GM12865 (cell line): ENCODE data around the gene SCG3.

Experiments
- DNase-seq: peaks from one replicate; pipeline ENCODE4 v3.0.0; 2010; ENCODE audit warnings: low read depth
- H3K4me3 ChIP-seq: 2 replicates; pipeline ENCODE4 v1.5.1; 2011; ENCODE audit warnings: mild to moderate bottlenecking, low read depth, low read length, control low read depth
- TF ChIP-seq, protein P1 (sequence below): IDR thresholded peaks from 2 replicates; pipeline ENCODE4 v1.5.1; 2011; ENCODE audit warnings: low read length, control low read depth, low read depth, inconsistent platforms; ENCODE audit not compliant: insufficient read depth; ENCODE audit errors: missing control alignments

SCG3 gene

DNA sequence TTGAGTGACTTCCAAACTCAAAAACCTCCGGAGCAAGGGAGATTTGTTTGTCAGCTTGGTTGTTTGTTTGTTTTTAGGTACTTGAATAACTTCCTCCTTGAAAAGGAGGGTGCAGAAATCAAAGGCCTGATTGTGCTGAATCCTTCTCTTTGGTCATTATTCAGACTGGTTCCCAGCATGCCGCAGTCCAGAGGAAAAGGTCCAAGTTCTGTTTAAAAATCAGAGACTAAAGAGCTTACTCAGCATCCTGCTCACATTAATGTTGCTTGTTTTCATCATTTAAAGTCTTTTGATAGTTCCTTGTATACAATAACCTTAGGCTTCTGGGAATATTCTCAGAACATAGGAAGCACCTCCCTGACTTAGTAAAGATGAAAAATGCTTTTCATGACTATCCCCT lies 982 bp upstream of the SCG3 start:
- DNase-seq = no peak
- TF ChIP-seq, protein P1, sequence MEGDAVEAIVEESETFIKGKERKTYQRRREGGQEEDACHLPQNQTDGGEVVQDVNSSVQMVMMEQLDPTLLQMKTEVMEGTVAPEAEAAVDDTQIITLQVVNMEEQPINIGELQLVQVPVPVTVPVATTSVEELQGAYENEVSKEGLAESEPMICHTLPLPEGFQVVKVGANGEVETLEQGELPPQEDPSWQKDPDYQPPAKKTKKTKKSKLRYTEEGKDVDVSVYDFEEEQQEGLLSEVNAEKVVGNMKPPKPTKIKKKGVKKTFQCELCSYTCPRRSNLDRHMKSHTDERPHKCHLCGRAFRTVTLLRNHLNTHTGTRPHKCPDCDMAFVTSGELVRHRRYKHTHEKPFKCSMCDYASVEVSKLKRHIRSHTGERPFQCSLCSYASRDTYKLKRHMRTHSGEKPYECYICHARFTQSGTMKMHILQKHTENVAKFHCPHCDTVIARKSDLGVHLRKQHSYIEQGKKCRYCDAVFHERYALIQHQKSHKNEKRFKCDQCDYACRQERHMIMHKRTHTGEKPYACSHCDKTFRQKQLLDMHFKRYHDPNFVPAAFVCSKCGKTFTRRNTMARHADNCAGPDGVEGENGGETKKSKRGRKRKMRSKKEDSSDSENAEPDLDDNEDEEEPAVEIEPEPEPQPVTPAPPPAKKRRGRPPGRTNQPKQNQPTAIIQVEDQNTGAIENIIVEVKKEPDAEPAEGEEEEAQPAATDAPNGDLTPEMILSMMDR = no peak
- no peak overlapping the region for H3K4me3 ChIP-seq

DNA sequence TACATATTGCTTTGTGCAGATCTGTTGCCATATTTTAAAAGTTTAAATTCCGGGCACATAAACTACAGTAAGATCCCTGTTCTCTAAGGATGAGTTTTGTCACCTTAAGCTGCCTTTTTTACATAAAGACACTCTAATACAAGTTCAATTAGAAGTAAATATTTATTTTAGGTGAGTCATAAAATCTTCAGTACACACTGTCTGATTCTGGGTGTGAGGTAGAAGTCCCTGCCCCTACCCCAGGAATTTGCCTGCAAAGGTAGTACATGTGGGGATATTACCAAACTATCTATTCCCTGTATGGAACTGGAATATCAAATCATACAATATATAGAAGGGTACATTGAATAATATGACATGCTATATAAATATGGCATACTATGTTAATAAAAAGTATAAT lies 6.3 kb downstream of the SCG3 start:
- TF ChIP-seq, protein P1 = no peak
- no peak overlapping the region for H3K4me3 ChIP-seq

DNA sequence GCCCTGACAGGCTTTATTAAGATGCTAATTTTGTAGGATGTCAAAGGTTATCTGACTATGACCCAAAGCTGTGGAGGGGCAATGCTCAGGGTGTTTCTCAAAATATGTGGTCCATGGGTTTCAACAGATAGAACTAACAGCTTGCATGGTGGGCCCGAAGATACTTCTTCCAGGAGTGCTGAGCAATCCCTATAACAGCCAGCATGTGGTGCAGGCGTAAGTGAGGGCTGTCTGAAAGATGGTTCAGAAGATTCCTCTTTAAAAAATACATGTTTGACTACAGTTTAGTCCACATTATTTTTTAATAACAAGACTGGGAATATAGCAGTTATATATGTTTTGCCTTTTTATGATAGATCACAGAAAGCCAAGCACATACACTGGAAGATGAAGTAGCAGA lies 7.6 kb downstream of the SCG3 start:
- H3K4me3 ChIP-seq = no peak overlapping the region
- TF ChIP-seq, protein P1 = peak; percentile 14
- DNase-seq = peak; percentile 9

More for the DNA sequence above, 6.3 kb downstream of the SCG3 start:
- no peak for DNase-seq

DNA sequence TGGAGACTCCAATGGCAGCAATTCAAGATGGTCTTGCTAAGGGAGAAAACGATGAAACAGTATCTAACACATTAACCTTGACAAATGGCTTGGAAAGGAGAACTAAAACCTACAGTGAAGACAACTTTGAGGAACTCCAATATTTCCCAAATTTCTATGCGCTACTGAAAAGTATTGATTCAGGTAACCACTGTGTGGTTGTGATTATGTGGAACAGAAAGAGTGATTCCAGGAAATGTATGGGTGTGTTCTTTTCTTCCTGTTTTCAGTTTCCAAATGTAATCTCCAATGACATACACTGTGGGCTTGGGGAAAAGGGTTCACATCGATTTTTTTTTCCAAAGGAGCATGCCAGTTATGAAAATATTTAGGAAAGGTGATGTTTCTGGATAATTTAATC lies 10.9 kb downstream of the SCG3 start:
- TF ChIP-seq, protein P1 = no peak
- no peak for DNase-seq
- H3K4me3 ChIP-seq = no peak overlapping the region

DNA sequence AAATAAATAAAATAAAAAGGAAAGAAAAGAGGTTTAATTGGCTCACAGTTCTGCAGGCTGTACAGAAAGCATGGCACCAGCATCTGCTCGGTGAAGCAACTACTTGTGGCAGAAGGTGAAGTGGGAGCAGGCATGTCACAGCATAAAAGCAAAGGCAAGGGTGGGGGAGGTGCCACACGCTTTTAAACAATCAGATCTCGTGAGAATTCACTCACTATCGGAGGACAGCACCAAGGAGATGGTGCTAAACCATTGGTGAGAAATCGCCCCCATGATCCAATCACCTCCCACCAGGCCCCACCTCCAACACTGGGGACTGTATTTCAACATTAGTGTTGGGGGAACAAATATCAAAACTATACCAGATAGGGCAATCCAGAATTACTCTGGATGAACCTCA lies 15.3 kb downstream of the SCG3 start:
- TF ChIP-seq, protein P1 = no peak
- H3K4me3 ChIP-seq = no peak overlapping the region
- no peak for DNase-seq

DNA sequence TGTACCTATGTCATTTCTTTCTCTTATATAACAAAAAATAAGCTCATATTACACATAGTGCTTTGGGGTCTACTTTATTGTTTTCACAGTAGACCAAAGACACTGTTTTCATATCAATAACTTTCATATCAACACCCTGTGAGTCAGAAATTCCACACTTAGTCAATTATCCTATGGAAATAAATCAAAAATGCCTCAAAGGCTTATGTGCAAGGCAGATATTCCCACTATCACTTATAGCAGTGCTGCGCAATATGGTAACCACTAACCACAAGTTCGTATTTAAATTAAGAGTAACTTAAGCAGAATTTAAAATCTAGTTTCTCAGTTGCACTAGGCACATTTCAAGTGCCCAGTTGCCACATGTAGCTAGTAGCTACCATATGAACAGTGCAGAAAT lies 15.9 kb downstream of the SCG3 start:
- TF ChIP-seq, protein P1 = no peak
- no peak overlapping the region for H3K4me3 ChIP-seq
- no peak for DNase-seq

DNA sequence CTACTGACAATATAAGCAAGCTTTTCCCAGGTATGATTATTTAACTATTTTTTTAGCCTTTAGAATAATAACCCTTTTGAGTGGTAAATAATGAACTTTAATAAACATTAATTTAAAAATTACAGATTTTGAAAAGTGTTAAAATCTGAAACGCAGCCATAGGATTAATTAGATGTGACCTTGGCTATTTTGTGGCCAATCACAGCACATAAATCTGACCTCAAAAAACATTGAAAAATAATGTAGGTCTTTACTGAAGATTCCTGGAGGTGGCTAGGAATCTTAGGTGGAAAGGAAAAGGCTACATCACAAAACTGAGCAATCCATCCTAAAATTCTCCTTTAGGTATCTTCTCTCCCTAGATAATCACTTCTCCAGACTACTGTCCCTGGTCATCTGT lies 18.1 kb downstream of the SCG3 start:
- TF ChIP-seq, protein P1 = no peak
- DNase-seq = no peak
- no peak overlapping the region for H3K4me3 ChIP-seq
